ENCODE measurements around the gene TCEAL9. TPM values are rescaled to one million over a fixed set of nuclear protein-coding genes. Genes with fewer than 3 reads are reported as not detected.

The TCEAL9 gene, protein sequence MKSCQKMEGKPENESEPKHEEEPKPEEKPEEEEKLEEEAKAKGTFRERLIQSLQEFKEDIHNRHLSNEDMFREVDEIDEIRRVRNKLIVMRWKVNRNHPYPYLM
- total RNA-seq = 1 to 10 TPM; 1.6 to 3.5 TPM

DNA sequence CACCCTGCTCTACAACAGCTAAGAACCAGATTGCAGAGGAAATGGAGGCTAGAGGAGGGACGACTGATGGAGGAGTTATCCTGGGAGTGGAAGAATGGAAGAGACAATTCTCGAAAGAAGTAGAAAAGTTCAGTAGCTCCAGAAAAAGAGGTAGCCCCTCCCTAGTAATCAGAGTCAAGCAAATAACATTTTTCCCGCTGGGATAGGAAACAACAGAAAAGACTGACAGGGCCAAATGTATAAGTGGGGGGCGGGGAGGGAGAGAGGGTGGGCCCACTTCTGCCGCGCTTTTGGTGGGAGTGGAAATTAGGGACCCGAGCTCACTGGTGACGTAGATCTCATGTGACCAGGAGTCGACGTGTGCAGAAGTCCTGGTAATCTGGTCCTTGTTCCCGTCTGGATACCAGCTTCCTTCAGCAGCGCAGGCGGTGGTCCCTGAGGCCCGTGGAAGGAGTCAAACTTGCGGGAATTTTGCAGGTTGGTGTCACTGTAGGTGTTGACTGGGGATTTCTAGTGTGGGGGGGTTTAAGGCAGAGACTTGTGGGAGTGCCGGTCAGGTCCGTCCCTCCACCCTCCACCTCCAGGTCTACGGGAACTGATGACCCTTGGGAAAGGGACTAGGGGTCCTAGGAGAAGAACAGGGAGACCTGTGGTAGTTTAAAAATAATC, at the start of gene TCEAL9:
Gene TCEAL9 (plus strand): TSS at position 377 of the 669 bp plus-strand sequence. CDS start 1,179 bp downstream, outside the sequence.
- Mint-ChIP-seq H3K36me3 (ENCODE audit: insufficient read depth in 2 of 2) (peaks cover 0 to 2% of the 10 kb centered on the region in 2 donors), H3K9me3 (no peaks in the 10 kb centered on the region), H3K27me3 (ENCODE audit: low read depth) (peaks cover 29% of the 10 kb centered on the region), H3K4me1 (ENCODE audit: low read depth) (peaks cover 9% of the 10 kb centered on the region), H3K27ac (peak within 1 kb of the TSS; percentile 75), H3K4me3 (peak within 1 kb of the TSS; percentile 85 to 94)
- DNase-seq (peak in 1 of 2 donors; percentile 1), ATAC-seq (replicated peaks in 1 of 2) (peak in 1 of 2 donors; percentile 39)

DNA sequence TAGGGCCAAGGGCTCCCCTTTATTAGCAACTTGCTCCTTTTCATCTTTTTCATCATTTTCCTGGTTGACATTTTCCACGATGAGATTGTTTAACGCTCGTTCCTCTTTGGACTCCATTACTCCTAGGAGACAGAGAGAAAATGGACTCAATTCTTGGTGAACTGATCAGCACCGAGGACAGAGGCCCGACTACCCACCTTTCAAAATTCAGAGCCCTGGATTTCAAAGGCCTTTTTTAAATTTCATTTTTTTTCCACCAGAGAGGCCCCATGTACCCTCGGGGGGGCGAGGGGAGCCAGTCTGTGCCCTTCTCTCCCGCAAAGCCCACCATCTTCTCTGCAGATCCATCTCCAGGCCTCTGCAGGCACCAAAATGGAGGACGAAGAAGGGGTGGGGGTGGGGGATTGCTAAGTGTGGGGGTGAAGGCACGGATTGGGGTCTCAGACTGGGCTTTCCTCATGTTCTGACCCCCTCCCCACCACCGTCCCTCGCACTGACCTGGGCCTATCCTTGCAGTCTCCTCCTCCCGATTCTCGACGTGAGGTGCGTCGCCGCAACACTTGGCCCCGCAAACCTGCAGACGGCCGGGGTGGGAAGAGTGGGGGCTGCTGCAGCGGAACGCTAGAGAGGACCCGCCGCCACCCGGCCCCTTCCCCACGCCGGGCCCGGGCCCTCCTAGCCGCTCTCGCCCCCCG, 46.3 kb upstream of the TCEAL9 start:
- Mint-ChIP-seq H3K9me3 (peaks cover 0 to 5% of the 10 kb centered on the region in 2 donors), H3K27me3 (ENCODE audit: low read depth) (peaks cover 21% of the 10 kb centered on the region), H3K4me3 (peak overlapping the region; percentile 65 to 80), H3K27ac (no peak overlapping the region), H3K36me3 (ENCODE audit: insufficient read depth in 2 of 2) (peaks cover 0 to 3% of the 10 kb centered on the region in 2 donors), H3K4me1 (ENCODE audit: low read depth) (no peaks in the 10 kb centered on the region)
- ATAC-seq (replicated peaks in 1 of 2) (peak; percentile 18 to 22), DNase-seq (no peak)

DNA sequence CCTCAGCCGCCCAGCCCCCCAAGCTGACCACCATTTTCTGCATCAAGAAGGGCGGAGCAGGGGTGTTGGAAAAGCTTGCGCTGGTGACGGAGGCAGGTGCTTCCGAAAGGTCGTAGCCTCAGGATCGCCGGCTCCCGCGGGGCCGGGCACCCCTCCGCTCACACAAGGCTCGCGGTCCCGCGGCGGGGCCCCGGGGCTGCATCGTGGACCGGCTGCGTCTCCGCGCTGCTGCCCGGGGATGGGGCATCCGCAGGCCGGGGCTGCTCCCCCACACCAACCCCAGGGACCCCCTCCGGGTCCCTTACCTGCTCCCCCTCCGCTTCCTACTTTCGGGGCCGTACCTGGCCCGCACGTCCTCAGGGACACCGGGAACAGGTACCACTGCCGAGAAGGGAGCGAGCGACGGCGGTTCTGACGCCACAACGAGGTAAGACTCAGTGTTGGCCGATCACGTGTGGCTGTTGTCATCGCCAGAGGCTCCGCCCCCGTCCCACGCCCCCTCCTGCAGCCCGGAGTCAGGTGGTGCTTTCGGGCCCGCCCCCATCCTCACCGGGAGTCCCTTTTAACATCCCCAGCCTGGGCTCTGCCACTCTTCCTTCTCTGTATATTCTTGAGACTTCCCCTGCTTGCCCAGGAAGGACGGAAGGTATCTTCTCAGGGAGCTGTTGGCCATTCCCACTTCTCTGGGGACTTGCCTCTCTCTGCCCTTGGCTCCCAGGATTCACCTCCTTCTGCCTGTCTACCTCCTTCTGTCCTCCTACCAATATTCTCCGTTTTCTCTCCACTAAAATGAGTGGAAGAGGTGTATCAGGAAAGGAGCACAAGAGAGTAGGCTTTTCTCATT, 45.5 kb upstream of the TCEAL9 start, which contains the start of gene BEX2:
Gene BEX2 (minus strand): TSS at position 436 of the 844 bp plus-strand sequence. CDS start 1,014 bp downstream, outside the sequence.
- Mint-ChIP-seq H3K27ac (no peak within 1 kb of the TSS), H3K9me3 (peaks cover 0 to 4% of the 10 kb centered on the region in 2 donors), H3K36me3 (ENCODE audit: insufficient read depth in 2 of 2) (peaks cover 0 to 3% of the 10 kb centered on the region in 2 donors), H3K4me1 (ENCODE audit: low read depth) (no peaks in the 10 kb centered on the region), H3K27me3 (ENCODE audit: low read depth) (peaks cover 20% of the 10 kb centered on the region), H3K4me3 (peak within 1 kb of the TSS; percentile 77 to 80)
- ATAC-seq (replicated peaks in 1 of 2) = peak; percentile 99 to 100
- DNase-seq = peak; percentile 85 to 88

DNA sequence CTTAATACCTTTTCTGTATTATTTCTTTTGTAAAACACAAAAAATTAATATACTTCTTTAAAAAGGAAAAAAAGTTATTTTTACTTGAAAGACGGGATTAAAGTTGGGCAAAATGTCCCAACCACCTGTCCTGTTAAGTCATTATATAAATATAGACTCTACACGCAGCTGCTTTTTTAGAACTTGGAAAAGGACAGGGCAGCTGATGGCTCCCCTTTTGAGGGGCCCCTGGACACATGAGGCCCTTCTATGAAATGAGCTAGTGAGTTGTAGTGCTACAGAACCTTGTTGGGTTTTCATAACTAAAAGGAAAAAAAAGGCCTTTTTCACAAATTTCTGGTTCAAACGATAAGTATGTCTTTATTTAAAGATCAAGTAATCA, 44.9 kb upstream of the TCEAL9 start:
- Mint-ChIP-seq H3K27me3 (ENCODE audit: low read depth) (peaks cover 14% of the 10 kb centered on the region), H3K4me1 (ENCODE audit: low read depth) (no peaks in the 10 kb centered on the region), H3K36me3 (ENCODE audit: insufficient read depth in 2 of 2) (peaks cover 0 to 3% of the 10 kb centered on the region in 2 donors), H3K27ac (no peak overlapping the region), H3K9me3 (no peaks in the 10 kb centered on the region), H3K4me3 (peak overlapping the region; percentile 77 to 80)
- ATAC-seq (replicated peaks in 1 of 2) = no peak
- no peak for DNase-seq

DNA sequence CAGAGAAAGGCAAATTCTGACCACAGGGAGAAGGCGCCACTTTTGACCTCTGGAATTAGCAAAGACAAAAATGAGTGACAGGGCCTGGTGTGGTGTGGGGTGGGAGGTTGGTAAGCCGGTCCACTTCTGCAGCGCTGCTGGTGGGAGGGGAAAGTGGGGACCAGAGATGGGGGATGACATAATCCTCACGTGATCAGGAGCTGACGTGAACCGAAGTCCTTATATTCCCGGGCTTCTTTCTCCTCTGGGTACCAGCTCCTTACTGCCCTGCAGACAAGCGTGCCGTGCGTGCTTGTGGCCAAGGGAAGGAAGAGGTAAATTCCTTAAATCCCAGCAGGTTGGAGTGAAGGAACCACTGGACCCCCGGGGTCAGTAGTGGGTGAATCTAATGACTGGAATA, 26.3 kb upstream of the TCEAL9 start, which contains the start of gene TCEAL7:
Gene TCEAL7 (plus strand): TSS at position 249 of the 400 bp plus-strand sequence. CDS start 1,165 bp downstream, outside the sequence.
- no peak for ATAC-seq (replicated peaks in 1 of 2)
- Mint-ChIP-seq H3K36me3 (ENCODE audit: insufficient read depth in 2 of 2) (no peaks in the 10 kb centered on the region), H3K4me3 (peak within 1 kb of the TSS in 1 of 2 donors; percentile 35), H3K27me3 (ENCODE audit: low read depth) (peaks cover 54% of the 10 kb centered on the region), H3K27ac (no peak within 1 kb of the TSS), H3K9me3 (no peaks in the 10 kb centered on the region), H3K4me1 (ENCODE audit: low read depth) (no peaks in the 10 kb centered on the region)
- DNase-seq = no peak

DNA sequence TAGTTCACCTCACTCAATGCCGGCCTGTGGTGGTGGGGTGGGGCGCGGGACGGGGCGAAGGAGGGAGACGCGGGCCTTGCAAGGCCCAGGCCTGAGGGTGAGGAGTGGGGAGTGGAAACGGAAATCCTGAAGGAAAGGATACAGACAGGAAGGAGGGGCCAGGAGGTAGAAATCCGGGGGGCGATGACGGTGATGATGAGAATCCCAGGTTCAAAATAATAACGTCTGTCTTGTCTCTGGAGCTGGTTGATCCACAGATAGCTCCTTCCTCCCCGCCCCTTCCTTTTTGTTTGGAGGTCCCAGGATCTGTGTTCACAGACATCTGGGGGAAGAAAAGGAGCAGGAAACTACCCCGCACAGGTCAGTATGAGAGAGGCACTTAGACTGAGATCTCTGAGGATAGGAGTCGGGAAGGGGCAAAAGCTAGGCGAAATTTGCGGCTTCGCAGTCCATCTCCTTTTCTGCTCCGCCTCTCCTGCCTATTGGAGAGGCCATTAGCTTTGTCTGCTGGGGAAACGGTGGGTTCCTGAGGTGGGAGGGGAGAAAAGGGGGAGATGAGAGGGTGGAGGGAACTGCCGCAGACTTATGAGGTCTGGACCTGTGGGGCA, 25.5 kb upstream of the TCEAL9 start:
- Mint-ChIP-seq H3K4me1 (ENCODE audit: low read depth) (no peaks in the 10 kb centered on the region), H3K9me3 (no peaks in the 10 kb centered on the region), H3K36me3 (ENCODE audit: insufficient read depth in 2 of 2) (no peaks in the 10 kb centered on the region), H3K27me3 (ENCODE audit: low read depth) (peaks cover 53% of the 10 kb centered on the region), H3K4me3 (no peak overlapping the region), H3K27ac (no peak overlapping the region)
- ATAC-seq (replicated peaks in 1 of 2) = no peak
- DNase-seq = no peak

DNA sequence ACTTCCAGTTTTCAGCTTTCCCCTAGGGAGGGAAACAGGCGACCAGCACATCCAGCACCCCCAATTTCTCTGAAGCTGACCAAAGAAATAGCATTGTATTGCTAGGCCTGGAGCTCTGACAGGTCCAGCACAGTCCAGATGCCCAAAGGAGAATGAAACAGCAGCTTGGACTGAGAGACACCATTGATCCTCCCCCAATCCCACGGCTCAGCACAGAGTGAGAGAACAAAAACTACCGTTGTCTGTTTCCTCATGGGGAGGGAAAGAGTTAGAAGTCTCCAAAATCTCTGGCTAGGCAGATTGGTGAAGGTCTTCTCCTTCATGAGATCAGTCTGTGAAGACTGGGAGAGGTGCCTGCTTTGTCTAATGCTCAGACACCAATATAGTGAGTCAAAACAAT, 17.6 kb upstream of the TCEAL9 start:
- ATAC-seq (replicated peaks in 1 of 2) (no peak), DNase-seq (no peak)
- Mint-ChIP-seq H3K9me3 (no peaks in the 10 kb centered on the region), H3K27ac (no peak overlapping the region), H3K27me3 (ENCODE audit: low read depth) (peaks cover 27% of the 10 kb centered on the region), H3K4me1 (ENCODE audit: low read depth) (no peaks in the 10 kb centered on the region), H3K4me3 (no peak overlapping the region), H3K36me3 (ENCODE audit: insufficient read depth in 2 of 2) (no peaks in the 10 kb centered on the region)

DNA sequence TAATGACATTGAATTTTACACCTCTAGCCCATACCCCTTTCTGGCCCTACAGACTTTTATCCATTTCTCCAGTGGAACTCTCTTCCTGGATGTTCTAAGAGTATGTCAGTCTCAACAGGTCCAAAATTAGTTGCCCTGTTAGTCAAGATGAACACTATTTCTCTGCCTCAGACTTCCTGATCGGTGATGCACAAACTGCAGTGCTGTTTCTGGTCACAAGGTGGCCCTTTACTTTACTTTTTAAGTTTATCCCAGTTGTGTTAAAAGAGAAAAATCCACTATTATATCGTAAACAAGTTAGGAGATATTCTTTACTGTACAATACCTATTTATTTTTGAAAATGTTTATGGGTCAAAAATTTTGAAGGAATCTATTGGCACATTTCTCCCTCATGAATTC, 13.2 kb upstream of the TCEAL9 start:
- no peaks in the 10 kb centered on the region for H3K9me3 Mint-ChIP-seq
- peak in 1 of 2 donors; percentile 47 for ATAC-seq (replicated peaks in 1 of 2)

DNA sequence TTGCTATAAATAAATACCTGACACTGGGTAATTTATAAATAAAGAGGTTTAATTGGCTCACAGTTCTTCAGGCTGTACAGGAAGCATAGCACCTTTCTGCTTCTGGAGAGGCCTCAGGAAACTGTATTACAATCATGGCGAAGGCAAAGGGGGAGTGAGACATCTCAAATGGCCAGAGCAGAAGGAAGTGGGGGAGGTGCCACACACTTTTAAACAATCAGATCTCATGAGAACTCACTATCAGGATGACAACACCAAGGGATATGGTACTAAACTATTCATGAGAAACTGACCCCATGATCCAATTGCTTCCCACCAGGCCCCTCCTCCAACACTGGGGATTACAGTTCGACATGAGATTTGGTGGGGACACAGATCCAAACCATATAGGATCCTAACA, 11.7 kb upstream of the TCEAL9 start:
- DNase-seq (no peak), ATAC-seq (replicated peaks in 1 of 2) (no peak)
- no peak overlapping the region for H3K27ac Mint-ChIP-seq
- no peaks in the 10 kb centered on the region for H3K36me3 Mint-ChIP-seq (ENCODE audit: insufficient read depth in 2 of 2)
- H3K27me3 Mint-ChIP-seq (ENCODE audit: low read depth) = peaks cover 32% of the 10 kb centered on the region
- no peak overlapping the region for H3K4me3 Mint-ChIP-seq
- H3K4me1 Mint-ChIP-seq (ENCODE audit: low read depth) = no peaks in the 10 kb centered on the region
- H3K9me3 Mint-ChIP-seq = no peaks in the 10 kb centered on the region

More for the DNA sequence above, 13.2 kb upstream of the TCEAL9 start:
- H3K4me1 Mint-ChIP-seq (ENCODE audit: low read depth) = no peaks in the 10 kb centered on the region
- H3K27ac Mint-ChIP-seq = no peak overlapping the region
- peak; percentile 13 to 44 for DNase-seq
- peaks cover 21% of the 10 kb centered on the region for H3K27me3 Mint-ChIP-seq (ENCODE audit: low read depth)
- no peaks in the 10 kb centered on the region for H3K36me3 Mint-ChIP-seq (ENCODE audit: insufficient read depth in 2 of 2)
- no peak overlapping the region for H3K4me3 Mint-ChIP-seq

DNA sequence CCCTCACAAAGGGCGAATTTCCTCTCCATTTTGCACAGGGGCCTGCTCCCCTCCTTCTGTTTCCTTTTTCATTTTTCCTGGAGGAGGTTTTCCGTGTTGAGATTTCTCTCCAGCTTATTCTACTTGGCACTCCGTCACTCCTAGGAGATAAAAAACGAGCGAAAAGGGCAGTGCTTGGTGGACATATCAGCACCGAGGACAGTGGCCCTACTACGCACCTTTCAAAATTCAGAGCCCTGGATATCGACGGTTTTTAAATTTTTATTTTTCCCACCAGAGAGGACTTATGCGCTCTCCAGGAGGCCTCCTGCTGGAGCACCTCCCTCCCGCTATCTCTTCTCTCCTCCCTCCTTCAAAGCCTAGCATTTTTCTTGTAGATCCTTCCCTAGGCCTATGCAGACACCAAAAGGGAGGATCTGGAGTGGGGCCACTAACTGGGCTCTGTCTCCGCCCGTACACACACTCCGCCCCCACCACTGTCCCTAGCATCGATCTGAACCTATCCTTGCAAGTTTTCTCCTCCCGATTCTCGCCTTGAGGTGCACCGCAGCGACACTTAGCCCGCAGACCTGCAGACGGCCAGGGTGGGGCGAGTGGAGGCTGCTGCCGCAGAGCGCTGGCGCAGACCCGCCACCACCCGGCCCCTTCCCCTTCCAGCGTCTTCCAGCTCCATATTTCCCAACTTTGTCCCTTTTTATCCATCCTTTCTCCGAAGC, 8.5 kb upstream of the TCEAL9 start:
- Mint-ChIP-seq H3K9me3 (no peaks in the 10 kb centered on the region), H3K36me3 (ENCODE audit: insufficient read depth in 2 of 2) (no peaks in the 10 kb centered on the region), H3K27ac (no peak overlapping the region), H3K4me3 (no peak overlapping the region), H3K4me1 (ENCODE audit: low read depth) (no peaks in the 10 kb centered on the region), H3K27me3 (ENCODE audit: low read depth) (peaks cover 18% of the 10 kb centered on the region)
- ATAC-seq (replicated peaks in 1 of 2) (no peak), DNase-seq (no peak)

DNA sequence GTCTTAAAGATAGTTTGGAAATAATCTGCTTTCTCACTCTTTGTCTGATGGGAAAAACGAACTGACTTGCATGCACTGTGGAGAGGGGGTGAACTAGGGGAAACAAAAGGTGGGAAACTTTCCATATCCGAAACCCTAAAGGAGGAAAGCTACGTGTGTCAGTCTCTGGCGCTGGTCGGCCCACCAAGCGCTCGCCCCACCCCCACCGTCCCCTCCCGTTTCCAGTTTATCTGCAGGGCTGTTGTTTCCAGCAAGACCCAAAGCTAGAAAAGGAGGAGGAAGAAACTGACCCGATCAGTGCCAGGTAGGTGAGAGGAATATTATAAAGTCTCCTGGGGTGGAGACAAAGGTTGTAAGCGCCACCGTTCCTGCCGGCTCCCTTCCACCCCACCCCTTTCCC, 552 bp downstream of the TCEAL9 start:
- Mint-ChIP-seq H3K36me3 (ENCODE audit: insufficient read depth in 2 of 2) (peaks cover 0 to 2% of the 10 kb centered on the region in 2 donors), H3K4me3 (peak overlapping the region; percentile 85 to 94), H3K9me3 (no peaks in the 10 kb centered on the region), H3K27ac (no peak overlapping the region), H3K27me3 (ENCODE audit: low read depth) (peaks cover 29% of the 10 kb centered on the region), H3K4me1 (ENCODE audit: low read depth) (peaks cover 9% of the 10 kb centered on the region)
- no peak for DNase-seq
- ATAC-seq (replicated peaks in 1 of 2) = no peak

DNA sequence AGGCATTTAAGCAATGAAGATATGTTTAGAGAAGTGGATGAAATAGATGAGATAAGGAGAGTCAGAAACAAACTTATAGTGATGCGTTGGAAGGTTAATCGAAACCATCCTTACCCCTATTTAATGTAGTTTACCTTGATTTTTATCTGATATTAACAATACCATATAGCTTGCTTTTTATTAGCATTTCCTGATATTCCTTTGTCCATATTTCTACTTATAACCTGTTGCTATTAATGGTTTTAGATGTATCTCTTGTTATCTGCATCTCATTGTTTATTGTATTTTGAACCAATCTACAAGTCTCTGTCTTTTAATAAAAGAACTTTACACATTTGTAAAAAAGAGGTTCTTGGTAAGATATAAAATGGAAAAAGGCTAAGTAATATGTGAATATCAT, 1.6 kb downstream of the TCEAL9 start:
- peaks cover 29% of the 10 kb centered on the region for H3K27me3 Mint-ChIP-seq (ENCODE audit: low read depth)
- ATAC-seq (replicated peaks in 1 of 2) (no peak), DNase-seq (no peak)
- peaks cover 0 to 2% of the 10 kb centered on the region in 2 donors for H3K36me3 Mint-ChIP-seq (ENCODE audit: insufficient read depth in 2 of 2)
- H3K4me3 Mint-ChIP-seq = no peak overlapping the region
- H3K4me1 Mint-ChIP-seq (ENCODE audit: low read depth) = peaks cover 9% of the 10 kb centered on the region
- H3K9me3 Mint-ChIP-seq = no peaks in the 10 kb centered on the region
- H3K27ac Mint-ChIP-seq = no peak overlapping the region

Measured in activated T-cell treated with anti-CD3 and anti-CD28 coated beads, Interleukin-2, amount 50 U/mL, for 72 hours (primary cell).